ENCODE results near the gene ZDHHC1.

The ZDHHC1 gene

DNA sequence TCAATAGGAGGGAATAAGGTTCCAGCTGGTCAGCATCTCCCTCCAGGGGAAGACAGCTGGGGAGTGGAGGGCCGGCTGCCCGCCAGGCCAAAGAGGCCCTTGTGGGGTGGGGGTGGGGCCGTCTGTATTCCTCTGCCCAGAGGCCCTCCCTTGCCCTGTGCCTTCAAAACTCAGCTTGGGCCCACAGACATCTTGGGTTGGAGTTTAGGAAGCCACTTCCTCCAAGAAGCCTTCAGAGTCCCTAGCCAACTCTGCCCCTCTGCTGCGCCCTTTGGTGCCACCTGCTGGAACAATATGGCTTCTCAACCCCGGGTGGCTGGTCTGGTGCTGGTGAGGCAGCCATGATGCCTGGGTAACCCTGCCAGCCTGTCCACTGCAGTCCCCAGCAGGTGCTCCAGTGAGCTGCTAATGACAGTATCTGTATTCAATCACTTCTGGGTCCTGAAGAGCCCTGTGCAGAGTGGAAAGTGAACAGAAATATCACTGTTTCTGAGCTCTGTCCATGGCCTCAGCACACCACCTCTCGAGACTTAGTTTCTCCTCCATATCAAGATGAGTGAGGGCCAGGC lies 31.3 kb upstream of the ZDHHC1 start:
- peak; percentile 72 for DNase-seq (ENCODE audit: low read depth, low spot score)

- no peak for DNase-seq (ENCODE audit: low read depth, low spot score)
These were observed 30.8 kb upstream of the ZDHHC1 start for GRCh38 chr16:67446968-67447507.

GRCh38 chr16:67445913-67446907 lies 29.9 kb upstream of the ZDHHC1 start:
- no peak for DNase-seq (ENCODE audit: low read depth, low spot score)

DNA sequence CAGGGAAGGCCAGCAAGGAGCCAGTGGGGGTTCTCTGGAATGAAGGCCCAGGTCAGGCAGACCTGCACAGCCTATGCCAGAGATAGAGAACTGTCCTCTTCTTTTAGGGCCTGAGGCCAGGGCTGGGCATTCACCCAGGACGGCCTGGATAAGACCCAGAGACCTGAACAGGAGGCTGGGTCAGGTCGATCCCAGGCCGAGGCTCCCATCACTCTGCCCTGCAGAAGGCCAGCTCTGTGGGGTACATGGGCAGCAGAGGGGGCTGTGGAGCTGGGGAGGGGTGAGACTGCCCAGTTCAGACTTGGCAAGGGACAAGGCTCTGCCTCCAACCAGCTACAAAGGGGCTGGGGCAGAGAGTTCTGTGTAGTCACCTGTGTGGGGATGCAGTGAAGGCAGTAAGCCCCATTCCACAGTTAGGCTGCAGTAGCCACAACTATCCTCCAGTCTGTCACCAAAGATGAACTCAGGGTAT lies 29.2 kb upstream of the ZDHHC1 start:
- DNase-seq (ENCODE audit: low read depth, low spot score), result no peak

DNA sequence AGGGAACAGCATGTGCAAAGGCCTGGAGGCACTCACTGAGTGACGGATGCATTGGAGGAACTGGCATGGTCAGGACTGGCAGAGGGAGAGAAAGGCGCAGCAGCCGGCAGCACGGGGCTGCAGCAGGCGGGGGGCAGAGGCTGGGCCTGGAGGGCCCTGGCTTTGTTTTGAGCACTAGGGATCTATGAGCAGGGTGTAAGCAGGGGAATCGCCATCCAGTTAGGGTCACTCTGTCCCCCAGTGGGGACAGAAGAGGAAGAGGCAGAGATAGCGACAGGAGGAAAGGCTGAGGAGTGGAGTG lies 28.8 kb upstream of the ZDHHC1 start:
- DNase-seq (ENCODE audit: low read depth, low spot score), result no peak

DNA sequence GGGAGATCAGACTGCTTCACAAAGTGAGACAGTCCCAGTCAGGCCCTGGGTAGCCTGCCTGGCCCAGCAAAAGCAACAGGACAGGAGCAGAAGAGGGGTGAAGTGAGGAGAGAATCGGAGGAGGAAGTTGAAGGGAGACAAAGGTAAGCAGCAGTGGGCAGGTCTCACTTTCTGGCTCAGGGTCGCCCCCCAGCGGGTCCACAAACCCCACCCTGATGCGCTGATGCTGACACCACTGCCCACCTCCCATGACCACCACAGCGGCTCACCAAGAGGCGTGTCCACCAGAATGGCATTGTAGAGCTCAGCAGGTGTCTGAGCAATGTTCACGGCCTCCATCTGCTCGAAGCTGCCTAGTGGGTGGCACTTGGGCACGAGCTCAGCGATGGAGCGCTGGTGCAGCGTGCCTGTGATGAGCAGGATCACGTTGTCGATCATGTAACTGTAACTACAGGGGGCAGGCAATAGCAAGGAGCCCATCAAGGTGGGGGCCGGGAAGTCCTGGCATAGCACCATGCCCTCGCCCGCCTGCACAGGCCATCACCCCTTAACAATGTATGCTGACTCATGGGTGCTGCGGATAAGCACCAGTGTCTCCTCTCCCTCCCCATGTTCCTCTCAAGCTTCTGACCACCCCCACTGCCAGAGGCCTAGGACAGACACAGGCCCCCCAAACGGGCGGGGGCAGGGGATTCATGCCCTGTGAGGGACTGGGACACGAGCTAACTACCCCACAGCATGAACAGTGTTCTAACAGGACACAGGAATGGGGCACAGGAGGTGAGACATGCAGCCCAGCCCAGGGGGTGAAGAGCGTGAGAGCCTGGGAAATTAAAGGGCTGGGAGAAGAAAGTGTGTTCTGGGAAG lies 28.2 kb upstream of the ZDHHC1 start:
- peak; percentile 36 for DNase-seq (ENCODE audit: low read depth, low spot score)

DNA sequence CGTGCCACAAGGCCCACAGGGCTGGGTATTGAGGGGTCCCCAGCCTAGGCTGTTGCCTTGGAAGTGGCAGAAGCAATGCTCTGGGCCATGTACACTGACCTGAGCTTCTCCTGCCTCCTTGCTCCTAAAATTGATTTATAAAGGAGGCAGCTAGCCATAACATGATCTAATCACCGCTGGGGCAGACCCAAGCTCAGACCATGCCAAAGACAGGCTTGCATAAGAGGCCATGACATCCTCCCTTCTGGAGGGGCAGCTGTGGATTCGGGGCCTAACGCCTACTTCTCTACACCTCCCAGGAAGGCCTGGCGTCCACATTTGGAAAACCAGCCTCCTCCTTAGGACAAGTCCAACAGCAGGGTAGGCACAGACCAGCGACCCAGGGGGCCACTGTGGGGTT lies 27.0 kb upstream of the ZDHHC1 start:
- no peak for DNase-seq (ENCODE audit: low read depth, low spot score)

DNA sequence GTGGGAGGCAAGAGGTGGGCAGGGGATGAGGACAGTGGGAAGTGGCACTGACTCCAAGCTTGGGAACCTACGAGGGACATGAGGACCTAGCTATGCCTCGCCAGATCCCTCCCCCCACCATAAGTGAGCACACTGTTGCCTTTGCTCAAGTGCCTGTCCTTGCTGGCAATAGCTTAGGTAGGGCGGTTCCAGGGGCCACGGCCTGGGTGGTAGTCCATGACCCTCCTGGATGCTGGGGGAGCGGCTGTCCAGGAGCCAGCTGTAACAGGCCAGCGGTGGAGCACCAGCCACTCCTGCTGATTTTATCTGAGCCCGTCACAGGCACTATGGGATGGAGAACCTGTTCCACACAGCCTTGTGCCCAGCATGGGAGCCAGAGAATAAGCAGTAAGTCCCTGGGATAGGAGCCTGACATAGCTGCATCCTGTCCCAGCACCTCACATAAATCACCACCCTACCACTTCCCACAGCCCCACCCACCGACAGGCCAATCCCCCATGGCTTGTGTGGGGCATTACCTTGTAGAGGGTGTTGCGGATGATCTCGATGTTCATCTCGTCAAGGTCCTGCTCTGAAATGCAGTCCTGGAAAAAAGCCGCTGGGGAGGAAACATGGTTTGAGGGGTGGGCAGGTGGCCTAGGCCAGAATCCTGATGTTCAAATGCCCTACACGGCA lies 26.4 kb upstream of the ZDHHC1 start:
- no peak for DNase-seq (ENCODE audit: low read depth, low spot score)

- no peak for DNase-seq (ENCODE audit: low read depth, low spot score)
These were observed 25.6 kb upstream of the ZDHHC1 start for GRCh38 chr16:67441907-67442306.

DNA sequence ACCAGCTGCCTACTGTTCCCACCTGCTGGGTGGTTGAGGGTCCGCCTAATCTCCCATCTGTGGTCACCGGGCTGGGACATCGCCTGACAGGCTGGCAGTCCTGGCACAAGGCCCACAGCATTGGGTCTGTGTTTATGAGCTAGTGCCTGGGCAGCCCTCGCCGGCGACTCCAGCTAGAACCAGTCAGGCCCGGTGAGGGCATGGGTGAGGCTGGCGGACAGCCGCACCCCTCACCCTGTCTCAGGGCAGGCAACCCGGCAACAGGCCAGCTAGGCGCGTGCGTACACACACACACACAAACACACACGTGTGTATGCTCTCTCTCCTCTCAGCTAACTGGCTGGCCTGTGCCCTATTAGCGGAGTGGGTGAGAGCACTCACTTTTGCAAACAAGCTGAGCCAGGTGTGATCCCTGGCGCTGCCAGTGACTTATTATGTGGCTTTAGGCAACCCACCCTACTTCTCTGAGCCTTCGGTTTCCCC lies 25.0 kb upstream of the ZDHHC1 start:
- DNase-seq (ENCODE audit: low read depth, low spot score), result no peak

- no peak for DNase-seq (ENCODE audit: low read depth, low spot score)
These were observed 22.6 kb upstream of the ZDHHC1 start for GRCh38 chr16:67438824-67439393.

DNA sequence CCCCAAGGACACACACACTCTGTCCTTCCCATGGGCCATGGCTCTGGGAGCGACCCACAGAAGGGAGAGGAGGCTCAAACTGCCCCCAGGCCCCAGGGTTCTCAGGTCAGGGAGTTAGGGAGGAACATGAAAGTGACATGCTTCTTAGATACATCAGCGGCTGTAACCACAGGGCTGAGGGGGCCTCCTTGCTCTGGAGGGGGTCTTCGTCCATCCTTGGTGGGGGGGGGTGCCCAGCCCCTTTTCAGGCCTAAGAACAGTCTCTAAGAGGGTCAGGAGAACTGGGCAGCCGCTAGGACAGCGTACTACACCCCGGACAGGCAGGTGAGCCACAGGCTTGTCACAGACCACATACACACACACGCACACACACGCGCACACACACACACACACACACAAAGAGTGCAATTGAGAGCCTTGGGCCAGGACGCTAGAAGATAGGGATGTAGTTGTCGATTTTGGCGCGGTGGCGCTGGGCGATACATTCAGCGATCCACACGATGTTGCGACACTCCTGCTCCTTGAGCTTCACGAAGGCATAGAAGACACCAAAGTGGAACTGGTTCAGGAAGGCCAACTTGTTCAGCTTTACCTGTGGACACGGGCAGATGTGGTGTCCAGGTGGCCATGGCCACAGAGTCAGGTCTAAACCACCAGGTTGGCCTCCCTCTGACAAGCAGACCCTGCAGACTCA lies 22.0 kb upstream of the ZDHHC1 start:
- no peak for DNase-seq (ENCODE audit: low read depth, low spot score)

- no peak for DNase-seq (ENCODE audit: low read depth, low spot score)
These were observed 21.2 kb upstream of the ZDHHC1 start for GRCh38 chr16:67437513-67437912.

DNA sequence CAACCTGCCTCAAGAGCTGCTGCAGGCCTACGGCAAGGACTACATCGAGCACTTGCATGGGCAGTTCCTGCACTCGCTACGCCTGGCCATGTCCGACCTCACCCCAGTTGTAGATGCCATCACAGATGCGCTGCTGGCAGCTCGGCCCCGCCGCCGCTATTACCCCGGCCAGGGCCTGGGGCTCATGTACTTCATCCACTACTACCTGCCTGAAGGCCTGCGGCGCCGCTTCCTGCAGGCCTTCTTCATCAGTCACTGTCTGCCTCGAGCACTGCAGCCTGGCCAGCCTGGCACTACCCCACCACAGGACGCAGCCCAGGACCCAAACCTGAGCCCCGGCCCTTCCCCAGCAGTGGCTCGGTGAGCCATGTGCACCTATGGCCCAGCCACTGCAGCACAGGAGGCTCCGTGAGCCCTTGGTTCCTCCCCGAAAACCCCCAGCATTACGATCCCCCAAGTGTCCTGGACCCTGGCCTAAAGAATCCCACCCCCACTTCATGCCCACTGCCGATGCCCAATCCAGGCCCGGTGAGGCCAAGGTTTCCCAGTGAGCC lies 20.4 kb upstream of the ZDHHC1 start:
- no peak for DNase-seq (ENCODE audit: low read depth, low spot score)

DNA sequence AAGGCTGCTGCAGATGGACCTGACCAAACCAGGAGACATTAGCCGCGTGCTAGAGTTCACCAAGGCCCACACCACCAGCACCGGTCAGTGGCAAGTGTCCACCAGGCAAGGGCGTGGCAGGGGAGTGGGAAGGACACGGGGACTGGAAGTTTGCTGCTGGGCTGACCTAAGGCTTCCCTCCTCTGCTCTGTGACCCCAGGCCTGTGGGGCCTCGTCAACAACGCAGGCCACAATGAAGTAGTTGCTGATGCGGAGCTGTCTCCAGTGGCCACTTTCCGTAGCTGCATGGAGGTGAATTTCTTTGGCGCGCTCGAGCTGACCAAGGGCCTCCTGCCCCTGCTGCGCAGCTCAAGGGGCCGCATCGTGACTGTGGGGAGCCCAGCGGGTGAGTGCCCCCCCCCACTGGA lies 19.5 kb upstream of the ZDHHC1 start:
- no peak for DNase-seq (ENCODE audit: low read depth, low spot score)

GRCh38 chr16:67433131-67433719 lies 16.9 kb upstream of the ZDHHC1 start:
- no peak for DNase-seq (ENCODE audit: low read depth, low spot score)

DNA sequence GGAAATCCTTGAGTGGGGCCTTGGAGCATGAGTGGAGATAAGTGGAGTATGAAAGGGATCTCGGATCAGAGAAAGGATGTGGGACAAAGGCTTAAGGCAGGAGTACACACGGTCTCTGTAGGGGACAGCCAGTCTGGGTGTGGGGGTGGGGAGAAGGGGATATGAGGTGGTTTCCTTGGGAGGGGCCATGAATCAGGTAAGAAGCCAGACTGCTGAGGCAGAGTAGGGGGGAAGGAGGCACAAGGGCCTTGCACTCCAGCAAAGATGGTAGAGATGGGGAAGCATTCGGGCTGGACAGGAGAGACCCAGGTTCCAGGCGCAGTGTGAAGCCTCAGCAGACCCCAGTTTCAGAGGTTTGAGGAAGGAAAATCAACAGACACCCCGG lies 16.2 kb upstream of the ZDHHC1 start:
- DNase-seq (ENCODE audit: low read depth, low spot score), result no peak

GRCh38 chr16:67431775-67432505 lies 15.7 kb upstream of the ZDHHC1 start:
- DNase-seq (ENCODE audit: low read depth, low spot score), result peak; percentile 38
